AG09319 (cell line): Measurements from ENCODE around the gene RAB3IL1.

Experiments
- DNase-seq: peaks from one replicate; pipeline ENCODE4 v3.0.0-alpha.2; 2010; ENCODE audit warnings: low read depth; ENCODE audit errors: extremely low read depth
- TF ChIP-seq, protein P1 (sequence below): IDR thresholded peaks from 2 replicates; pipeline ENCODE4 v1.5.1; 2011; ENCODE audit warnings: low read depth, mild to moderate bottlenecking, inconsistent platforms, low read length, moderate library complexity

The RAB3IL1 gene

GRCh38 chr11:61910187-61911127, 6.9 kb downstream of the RAB3IL1 start:
- TF ChIP-seq, protein P1, sequence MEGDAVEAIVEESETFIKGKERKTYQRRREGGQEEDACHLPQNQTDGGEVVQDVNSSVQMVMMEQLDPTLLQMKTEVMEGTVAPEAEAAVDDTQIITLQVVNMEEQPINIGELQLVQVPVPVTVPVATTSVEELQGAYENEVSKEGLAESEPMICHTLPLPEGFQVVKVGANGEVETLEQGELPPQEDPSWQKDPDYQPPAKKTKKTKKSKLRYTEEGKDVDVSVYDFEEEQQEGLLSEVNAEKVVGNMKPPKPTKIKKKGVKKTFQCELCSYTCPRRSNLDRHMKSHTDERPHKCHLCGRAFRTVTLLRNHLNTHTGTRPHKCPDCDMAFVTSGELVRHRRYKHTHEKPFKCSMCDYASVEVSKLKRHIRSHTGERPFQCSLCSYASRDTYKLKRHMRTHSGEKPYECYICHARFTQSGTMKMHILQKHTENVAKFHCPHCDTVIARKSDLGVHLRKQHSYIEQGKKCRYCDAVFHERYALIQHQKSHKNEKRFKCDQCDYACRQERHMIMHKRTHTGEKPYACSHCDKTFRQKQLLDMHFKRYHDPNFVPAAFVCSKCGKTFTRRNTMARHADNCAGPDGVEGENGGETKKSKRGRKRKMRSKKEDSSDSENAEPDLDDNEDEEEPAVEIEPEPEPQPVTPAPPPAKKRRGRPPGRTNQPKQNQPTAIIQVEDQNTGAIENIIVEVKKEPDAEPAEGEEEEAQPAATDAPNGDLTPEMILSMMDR, result no peak; the same call in 1 of the 2 replicates
- no peak for DNase-seq

- TF ChIP-seq, protein P1, result no peak
- no peak for DNase-seq
Observed at GRCh38 chr11:61908730-61909316, 8.5 kb downstream of the RAB3IL1 start.

- no peak for DNase-seq
- TF ChIP-seq, protein P1, result no peak
Observed at GRCh38 chr11:61907871-61908729, 9.3 kb downstream of the RAB3IL1 start.

DNA sequence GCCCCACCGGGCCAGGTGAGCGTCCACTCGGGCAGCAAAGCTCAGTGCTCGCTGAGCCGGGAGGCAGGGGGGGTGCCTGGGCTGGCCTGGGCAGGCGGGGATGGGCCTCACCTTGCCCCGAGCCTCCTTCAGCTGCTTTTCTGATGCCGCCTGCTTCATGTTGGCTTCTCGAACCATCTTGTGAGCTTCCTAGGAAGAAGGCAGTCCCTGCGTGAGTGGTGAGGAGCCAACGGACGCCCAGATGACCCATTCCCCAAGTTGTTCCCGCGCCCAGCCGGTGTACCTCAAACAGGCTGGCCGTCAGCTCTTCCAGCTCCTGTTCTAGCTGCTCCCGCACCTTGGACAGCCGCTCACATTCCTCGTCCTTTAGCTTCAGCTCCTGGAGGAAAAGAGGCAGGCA, 10.1 kb downstream of the RAB3IL1 start:
- TF ChIP-seq, protein P1, result no peak
- no peak for DNase-seq

DNA sequence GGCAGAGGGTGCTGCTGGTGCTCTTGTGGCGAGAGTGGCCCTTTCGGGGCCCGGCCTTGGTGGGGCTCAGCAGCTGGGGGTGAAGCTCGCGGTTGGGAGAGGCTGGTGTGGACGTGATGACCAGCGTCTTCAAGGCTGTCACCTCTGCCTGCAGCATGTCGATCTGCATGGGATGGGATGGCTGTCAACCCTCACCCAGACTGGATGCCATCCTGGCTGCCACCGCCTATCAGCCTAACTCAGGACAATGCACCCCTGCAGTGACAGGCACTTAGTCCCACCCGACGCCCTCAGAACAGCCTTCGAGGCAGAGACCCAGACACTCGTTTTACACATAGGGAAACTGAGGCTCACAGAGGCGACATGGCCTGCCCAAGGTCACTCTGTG, 10.8 kb downstream of the RAB3IL1 start:
- TF ChIP-seq, protein P1, result no peak
- no peak for DNase-seq

- DNase-seq, result no peak
- TF ChIP-seq, protein P1, result no peak
Observed at GRCh38 chr11:61905801-61906521, 11.4 kb downstream of the RAB3IL1 start.
